Activated CD4-positive, CD25-positive, alpha-beta regulatory T cell treated with anti-CD3 and anti-CD28 coated beads, Interleukin-2, amount 50 U/mL, for 72 hours (primary cell): Measurements from ENCODE around the gene LRBA.
A peak's percentile ranks its signal among the peaks of the same experiment; 100 is the strongest.
"Not testable (repeated sequence)": the region's sequence is repeated elsewhere in the genome, so short reads cannot be mapped to it uniquely, and the experiment has no call there.

Experiments used
- DNase-seq: peaks from one replicate; pipeline ENCODE4 v3.0.0; 2021

LRBA gene

GRCh38 chr4:150974252-150974640 is 40.8 kb downstream of the LRBA start:
- no peak for DNase-seq

DNA sequence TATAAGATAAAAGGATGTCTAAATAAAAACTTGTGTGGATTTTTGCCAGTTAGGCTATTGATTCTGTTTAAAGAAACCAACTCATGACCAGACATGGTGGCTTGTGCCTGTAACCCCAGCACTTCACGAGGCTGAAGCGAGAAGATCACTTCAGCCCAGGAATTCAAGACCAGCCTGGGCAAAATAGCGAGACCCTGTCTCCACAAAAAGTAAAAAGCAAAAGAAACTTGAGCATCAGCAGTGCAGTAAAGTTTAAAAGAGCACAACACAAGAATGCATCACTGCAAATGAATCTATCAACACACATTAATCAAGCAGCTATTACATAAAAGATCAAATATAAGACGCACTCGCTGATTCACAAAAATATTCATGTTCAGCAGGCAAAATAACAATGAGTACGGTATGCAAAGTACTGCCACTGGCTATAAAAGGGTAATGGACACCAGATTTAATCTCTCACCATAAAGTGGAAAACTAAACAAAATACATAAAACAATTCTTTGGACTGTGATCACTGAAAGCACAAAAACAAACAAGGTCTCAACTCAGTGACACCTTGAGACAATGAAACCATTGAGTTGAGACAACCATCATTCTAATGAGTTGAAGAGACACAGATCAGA is 41.3 kb downstream of the LRBA start:
- DNase-seq = no peak

DNA sequence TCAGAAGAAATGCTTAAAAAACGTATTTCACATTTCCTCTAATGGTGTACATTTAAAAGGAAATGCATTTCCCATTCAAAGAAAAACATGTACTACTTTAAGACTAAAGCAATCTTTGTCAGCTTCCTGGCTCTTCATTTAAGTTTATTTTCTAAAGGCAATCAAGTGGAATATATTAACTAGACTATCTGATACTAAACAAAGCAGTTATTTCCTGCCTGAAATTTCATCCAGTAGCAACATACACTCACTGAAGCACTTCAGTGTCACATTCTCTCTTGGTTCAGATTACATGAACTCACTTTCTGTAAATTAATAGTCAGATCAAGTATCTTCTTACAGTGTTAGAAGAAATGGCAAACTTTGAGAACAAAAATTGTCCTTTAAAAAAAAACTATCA is 42.5 kb downstream of the LRBA start:
- DNase-seq = no peak

DNA sequence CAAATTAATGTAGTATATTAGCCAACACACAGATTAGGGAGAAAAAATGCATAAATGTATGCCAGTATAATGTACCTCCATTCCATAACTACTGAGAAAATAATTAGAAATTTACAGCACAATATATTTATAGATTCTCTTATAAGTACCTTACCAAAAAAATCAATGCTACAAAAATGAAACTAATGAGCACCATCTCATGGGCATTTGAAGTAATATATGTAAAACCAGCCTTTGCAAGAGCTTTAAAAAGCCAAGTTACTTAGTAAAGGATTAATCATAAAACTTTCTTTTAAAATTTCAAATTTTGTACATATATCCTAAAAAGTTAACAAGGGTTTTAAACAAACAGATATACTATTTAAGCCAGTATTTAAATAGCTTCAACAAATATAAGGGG is 43.2 kb downstream of the LRBA start:
- no peak for DNase-seq

DNA sequence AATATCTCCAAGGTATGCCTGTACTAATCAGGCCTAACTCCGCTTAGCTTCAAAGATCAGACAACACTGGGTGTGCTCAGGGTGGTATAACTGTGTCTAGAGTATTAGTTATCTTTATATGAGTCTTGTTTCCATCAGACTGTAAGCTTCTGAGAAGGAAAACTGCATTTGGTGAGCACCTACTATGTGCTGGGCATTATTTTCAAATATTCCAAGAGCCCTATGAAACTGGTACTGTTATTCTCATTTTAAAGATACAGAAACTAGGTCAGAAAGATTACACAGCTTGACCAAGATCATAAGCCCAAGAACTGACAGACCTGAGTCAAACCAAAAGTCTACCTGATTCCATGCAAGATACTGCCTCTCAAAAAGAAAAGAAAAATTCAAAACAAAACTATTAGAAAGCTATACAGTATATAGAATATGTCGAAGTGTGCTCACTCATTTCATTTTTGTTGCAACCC is 44.4 kb downstream of the LRBA start:
- DNase-seq = no peak

DNA sequence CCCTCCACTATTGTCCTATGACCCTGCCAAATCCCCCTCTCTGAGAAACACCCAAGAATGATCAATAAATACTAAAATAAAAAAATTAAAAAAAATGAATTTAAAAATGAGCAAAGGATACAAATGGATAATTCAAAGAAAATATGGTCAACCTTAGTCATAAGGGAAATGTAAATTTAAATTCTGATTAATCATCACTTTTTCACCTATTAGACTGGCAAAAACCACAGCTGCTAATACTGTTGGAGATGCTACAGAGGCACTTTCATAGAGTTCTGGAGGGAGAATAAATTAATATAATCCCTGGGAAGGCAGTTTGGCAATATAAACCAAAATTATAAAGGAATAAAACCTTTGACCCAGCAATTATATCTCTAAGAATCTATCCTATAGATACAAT is 50.3 kb downstream of the LRBA start:
- no peak for DNase-seq

DNA sequence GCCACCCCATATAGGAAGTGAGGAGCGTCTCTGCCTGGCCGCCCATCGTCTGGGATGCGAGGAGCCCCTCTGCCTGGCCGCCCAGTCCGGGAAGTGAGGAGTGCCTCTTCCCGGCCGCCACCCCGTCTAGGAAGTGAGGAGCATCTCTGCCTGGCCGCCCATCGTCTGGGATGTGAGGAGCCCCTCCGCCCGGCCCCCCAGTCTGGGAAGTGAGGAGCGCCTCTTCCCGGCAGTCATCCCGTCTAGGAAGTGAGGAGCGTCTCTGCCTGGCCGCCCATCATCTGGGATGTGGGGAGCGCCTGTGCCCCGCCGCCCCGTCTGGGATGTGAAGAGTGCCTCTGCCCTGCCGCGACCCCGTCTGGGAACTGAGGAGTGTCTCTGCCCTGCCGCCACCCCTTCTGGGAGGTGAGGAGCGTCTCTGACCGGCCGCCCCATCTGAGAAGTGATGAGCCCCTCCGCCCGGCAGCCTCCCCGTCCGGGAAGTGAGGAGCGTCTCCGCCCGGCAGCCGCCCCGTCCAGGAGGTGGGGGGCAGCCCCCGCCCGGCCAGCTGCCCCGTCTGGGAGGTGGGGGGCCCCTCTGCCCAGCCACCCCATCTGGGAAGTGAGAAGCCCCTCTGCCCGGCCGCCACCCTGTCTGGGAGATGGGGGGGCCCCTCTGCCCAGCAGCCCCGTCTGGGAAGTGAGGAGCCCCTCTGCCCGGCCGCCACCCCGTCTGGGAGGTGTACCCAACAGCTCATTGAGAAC is 51.3 kb downstream of the LRBA start:
- DNase-seq = not testable (repeated sequence)

- no peak for DNase-seq
Measured at GRCh38 chr4:150962245-150962644, 52.8 kb downstream of the LRBA start.

GRCh38 chr4:150961566-150961965 is 53.5 kb downstream of the LRBA start:
- no peak for DNase-seq

DNA sequence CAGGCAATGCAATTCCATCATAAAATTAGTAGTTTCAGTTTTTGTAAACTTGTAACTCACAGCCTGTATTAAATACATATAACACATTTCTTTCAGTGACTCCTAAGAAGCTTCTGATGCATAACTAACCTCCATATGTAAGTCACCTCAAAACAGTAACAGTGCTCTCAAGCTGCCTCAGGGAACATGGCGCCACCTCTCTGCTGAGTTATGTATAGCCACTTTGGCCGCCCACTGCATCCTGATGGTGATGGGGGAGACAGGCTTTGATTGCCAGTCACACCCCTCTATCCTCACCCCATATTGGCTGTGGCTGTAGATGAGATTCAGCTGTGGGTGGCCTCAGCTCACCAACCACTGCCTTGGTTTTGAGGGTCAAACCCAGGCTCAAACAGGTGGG is 54.3 kb downstream of the LRBA start:
- peak; percentile 43 for DNase-seq

GRCh38 chr4:150960079-150960478 is 55.0 kb downstream of the LRBA start:
- no peak for DNase-seq

- not testable (repeated sequence) for DNase-seq
Measured at GRCh38 chr4:150957981-150958380, 57.1 kb downstream of the LRBA start.

- DNase-seq = not testable (repeated sequence)
Measured at GRCh38 chr4:150957095-150957494, 58.0 kb downstream of the LRBA start.

GRCh38 chr4:150953916-150954315 is 61.2 kb downstream of the LRBA start:
- DNase-seq = not testable (repeated sequence)

GRCh38 chr4:150952167-150952845 is 62.8 kb downstream of the LRBA start:
- DNase-seq = no peak

- no peak for DNase-seq
Measured at GRCh38 chr4:150950657-150951288, 64.3 kb downstream of the LRBA start.

GRCh38 chr4:150949943-150950342 is 65.1 kb downstream of the LRBA start:
- no peak for DNase-seq

- no peak for DNase-seq
Measured at GRCh38 chr4:150949342-150949741, 65.7 kb downstream of the LRBA start.

- DNase-seq = no peak
Measured at GRCh38 chr4:150948710-150949109, 66.4 kb downstream of the LRBA start.

GRCh38 chr4:150948074-150948473 is 67.0 kb downstream of the LRBA start:
- DNase-seq = no peak

DNA sequence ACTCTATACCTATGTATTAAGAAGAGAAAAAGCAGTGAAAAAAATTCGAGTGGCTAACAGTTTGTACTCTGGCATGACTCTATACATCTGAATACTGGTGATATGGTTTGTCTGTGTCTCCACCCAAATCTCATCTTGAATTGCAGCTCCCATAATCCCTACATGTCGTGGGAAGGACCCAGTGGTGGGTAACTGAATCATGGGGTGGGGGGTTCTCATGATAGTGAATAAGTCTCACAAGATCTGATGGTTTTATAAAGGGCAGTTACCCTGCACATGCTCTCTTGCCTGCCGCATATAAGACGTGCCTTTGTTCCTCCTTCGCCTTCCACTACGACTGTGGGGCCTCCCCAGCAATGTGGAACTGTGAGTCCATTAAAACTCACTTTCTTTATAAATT is 70.4 kb downstream of the LRBA start:
- no peak for DNase-seq

DNA sequence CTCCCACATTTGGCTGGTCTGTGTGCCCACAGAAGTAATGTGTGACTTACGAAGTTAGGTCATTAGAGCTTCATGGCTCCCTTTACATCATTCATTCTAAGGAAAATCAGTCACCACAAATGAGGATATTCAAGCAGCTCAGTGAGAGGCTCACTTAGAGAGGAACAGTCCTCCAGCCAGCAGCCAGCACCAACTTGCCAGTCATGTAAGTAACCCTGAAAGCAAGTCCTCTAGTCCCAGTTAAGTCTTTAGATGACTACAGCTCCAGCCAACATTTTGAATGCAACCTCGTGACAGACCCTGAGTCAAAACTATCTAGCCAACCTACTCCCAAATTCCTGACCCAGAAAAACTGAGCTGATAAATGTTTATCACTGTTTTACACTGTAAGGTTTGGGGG is 71.3 kb downstream of the LRBA start:
- no peak for DNase-seq

DNA sequence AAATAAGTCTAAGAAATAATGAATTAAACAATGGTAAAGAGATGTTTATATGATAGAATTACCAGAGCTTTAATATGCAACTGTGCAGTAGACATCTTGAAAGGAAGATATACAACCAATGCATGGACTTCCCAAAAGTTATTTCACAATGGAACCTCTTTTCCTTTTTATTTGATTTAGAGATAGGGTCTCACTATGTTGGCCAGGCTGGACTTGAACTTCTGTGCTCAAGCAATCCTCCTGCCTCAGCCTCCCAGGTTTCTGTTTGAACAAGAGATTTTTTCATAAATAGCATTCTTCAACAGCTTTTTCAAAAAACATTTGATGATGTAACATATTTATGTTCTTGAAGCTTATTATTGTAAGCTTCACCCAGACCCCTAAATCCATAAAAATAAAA is 72.0 kb downstream of the LRBA start:
- DNase-seq = no peak

- DNase-seq = no peak
Measured at GRCh38 chr4:150942539-150942938, 72.5 kb downstream of the LRBA start.
